Measurements from ENCODE around the gene ZNF335.

ZNF335 gene

DNA sequence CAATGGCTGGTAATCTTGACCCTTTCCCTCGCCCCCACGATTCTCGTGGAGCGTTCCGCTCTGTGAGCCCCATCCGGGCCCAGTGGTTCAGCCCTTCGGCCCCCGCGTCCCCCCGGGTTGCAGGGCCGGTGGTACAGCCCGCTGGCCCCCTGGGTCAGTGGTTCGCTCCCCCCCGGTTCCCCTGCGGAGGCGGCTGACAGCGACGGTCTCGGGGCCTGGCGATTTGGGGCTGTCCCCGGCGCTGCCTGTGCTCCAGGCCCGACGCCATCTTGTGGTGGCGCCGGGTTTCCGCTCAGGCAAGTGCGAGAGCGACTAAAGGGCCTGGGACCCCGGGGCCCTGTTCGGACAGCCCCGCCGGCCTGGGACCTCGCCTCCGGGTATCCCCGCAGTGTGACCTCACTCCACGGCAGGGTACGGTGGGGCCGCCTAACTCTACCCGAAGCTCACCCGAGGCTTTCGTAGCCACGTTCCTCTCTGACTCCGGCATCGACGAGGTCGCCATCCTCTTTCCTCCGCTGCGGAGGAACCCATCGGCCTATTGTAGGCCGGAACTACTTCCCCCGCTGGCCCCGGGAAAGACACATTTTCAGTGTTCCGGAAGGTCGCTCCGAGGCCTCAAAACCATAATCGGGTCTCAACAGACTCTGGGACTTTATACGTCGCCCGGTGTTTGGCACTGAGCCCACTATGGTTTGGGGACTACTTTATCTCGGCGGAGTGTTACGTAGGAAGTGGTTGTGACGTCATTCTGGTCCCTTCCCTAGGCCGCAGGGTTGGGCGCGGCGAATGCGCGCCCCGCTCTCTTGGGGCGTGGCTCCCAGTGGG, at the start of gene ZNF335:
TSS of gene ZNF335 (minus strand) at position 529 of the 825 bp plus-strand sequence. CDS start 793 bp downstream, outside the sequence.
- peaks cover 7% of the 10 kb centered on the region for H3K36me3 Mint-ChIP-seq
- DNase-seq (ENCODE audit: low spot score in 2 of 2), result peak; percentile 98 to 99
- H3K27me3 Mint-ChIP-seq, result no peaks in the 10 kb centered on the region
- peaks cover 20% of the 10 kb centered on the region for H3K4me1 Mint-ChIP-seq
- ATAC-seq (ENCODE audit: low read depth), result peak; percentile 78
- H3K9me3 Mint-ChIP-seq, result no peaks in the 10 kb centered on the region
- H3K4me3 Mint-ChIP-seq, result peak within 1 kb of the TSS; percentile 93
- H3K27ac Mint-ChIP-seq, result peak within 1 kb of the TSS; percentile 100

- ATAC-seq (ENCODE audit: low read depth) (no peak), DNase-seq (ENCODE audit: low spot score in 2 of 2) (no peak)
- H3K4me1 Mint-ChIP-seq, result peaks cover 21% of the 10 kb centered on the region
- H3K4me3 Mint-ChIP-seq, result peak overlapping the region; percentile 18
- peaks cover 32% of the 10 kb centered on the region for H3K27me3 Mint-ChIP-seq
- H3K9me3 Mint-ChIP-seq, result no peaks in the 10 kb centered on the region
- H3K27ac Mint-ChIP-seq, result no peak overlapping the region
- no peaks in the 10 kb centered on the region for H3K36me3 Mint-ChIP-seq
Observed at GRCh38 chr20:46020555-46020954, 48.6 kb upstream of the ZNF335 start.

GRCh38 chr20:46018611-46019010, 46.6 kb upstream of the ZNF335 start:
- peaks cover 29% of the 10 kb centered on the region for H3K4me1 Mint-ChIP-seq
- no peak overlapping the region for H3K27ac Mint-ChIP-seq
- H3K36me3 Mint-ChIP-seq, result no peaks in the 10 kb centered on the region
- ATAC-seq (ENCODE audit: low read depth) (no peak), DNase-seq (ENCODE audit: low spot score in 2 of 2) (no peak)
- peaks cover 19% of the 10 kb centered on the region for H3K27me3 Mint-ChIP-seq
- H3K9me3 Mint-ChIP-seq, result no peaks in the 10 kb centered on the region
- H3K4me3 Mint-ChIP-seq, result no peak overlapping the region

DNA sequence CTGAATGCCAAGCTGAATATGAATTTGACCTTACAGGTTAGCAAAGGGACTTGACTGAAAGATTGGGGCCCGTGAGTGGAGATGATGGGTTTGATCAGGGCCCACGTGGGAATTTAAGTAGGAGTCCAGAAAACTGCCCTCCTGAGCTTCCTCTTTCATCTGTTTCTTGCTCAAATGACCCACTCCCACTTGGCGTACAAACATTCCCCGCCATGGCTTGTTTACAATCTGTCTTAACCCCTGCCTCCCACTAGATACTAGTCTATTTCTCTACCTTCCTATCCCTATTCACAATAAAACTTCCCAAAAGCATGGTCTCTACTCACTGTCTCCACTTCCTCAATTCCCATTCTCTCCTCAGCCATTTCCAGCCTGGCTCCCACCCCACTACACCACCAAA, 46.1 kb upstream of the ZNF335 start:
- no peaks in the 10 kb centered on the region for H3K36me3 Mint-ChIP-seq
- no peak overlapping the region for H3K27ac Mint-ChIP-seq
- H3K9me3 Mint-ChIP-seq, result no peaks in the 10 kb centered on the region
- peaks cover 15% of the 10 kb centered on the region for H3K27me3 Mint-ChIP-seq
- H3K4me1 Mint-ChIP-seq, result peaks cover 24% of the 10 kb centered on the region
- no peak overlapping the region for H3K4me3 Mint-ChIP-seq
- no peak for DNase-seq (ENCODE audit: low spot score in 2 of 2)
- no peak for ATAC-seq (ENCODE audit: low read depth)

DNA sequence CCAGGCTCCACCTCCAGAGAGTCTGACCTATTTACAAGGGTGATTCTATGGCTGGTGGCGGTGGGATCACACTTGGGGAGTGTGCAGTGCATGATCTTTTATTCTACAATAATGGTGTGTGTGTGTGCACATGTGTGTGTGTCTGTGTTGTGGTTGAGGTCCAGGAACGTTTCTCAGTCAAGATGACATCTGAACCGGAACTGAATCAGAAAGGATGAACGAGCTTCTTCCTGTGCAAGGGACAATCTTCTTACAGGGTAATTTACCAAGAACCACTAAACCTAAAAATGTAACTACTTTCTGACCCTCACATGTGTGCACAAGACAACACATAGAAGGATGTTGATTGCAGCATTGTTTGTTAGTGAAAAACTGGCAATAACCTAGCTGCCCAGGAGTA, 45.3 kb upstream of the ZNF335 start:
- no peak for DNase-seq (ENCODE audit: low spot score in 2 of 2)

GRCh38 chr20:46014517-46015396, 42.8 kb upstream of the ZNF335 start:
- Mint-ChIP-seq H3K27me3 (peaks cover 29% of the 10 kb centered on the region), H3K9me3 (peaks cover 3% of the 10 kb centered on the region), H3K4me3 (peak overlapping the region; percentile 31), H3K4me1 (peaks cover 28% of the 10 kb centered on the region), H3K36me3 (no peaks in the 10 kb centered on the region), H3K27ac (no peak overlapping the region)
- no peak for ATAC-seq (ENCODE audit: low read depth)
- DNase-seq (ENCODE audit: low spot score in 2 of 2), result no peak

More for the DNA sequence above, 45.3 kb upstream of the ZNF335 start:
- Mint-ChIP-seq H3K36me3 (no peaks in the 10 kb centered on the region), H3K27ac (no peak overlapping the region), H3K9me3 (no peaks in the 10 kb centered on the region), H3K4me3 (no peak overlapping the region), H3K27me3 (peaks cover 21% of the 10 kb centered on the region), H3K4me1 (peaks cover 23% of the 10 kb centered on the region)
- no peak for ATAC-seq (ENCODE audit: low read depth)

DNA sequence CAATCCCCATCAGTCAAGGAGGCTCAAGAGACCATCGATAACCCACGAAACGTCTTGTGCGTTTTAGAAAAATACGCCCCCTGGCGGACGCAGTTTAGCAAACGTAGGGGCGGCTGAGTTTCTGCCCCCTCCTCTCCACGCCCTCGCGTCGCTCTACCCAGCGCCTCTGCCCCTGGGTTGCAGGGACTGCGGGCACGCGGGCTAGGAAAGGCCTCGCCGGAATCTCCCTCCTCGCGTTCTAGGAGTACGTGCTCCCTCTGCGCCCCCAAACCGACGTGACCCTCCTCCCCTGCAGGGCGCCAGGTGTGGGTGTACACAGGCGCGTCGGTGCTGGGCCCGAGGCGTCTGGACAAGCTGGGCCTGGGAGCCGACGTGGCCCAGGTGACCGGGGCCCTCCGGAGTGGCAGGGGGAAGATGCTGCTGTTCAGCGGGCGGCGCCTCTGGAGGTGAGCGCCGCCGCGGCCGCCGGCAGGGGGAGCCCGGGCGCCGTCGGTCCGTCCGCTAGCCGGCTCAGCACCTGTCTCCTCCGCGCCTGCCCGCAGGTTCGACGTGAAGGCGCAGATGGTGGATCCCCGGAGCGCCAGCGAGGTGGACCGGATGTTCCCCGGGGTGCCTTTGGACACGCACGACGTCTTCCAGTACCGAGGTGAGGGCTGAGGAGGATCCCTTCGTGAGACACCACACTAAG, 42.0 kb upstream of the ZNF335 start:
- Mint-ChIP-seq H3K9me3 (peaks cover 3% of the 10 kb centered on the region), H3K27ac (no peak overlapping the region), H3K27me3 (peaks cover 35% of the 10 kb centered on the region), H3K4me1 (peaks cover 36% of the 10 kb centered on the region), H3K36me3 (no peaks in the 10 kb centered on the region), H3K4me3 (peak overlapping the region; percentile 52)
- DNase-seq (ENCODE audit: low spot score in 2 of 2) (peak; percentile 68 to 71), ATAC-seq (ENCODE audit: low read depth) (peak; percentile 85)

GRCh38 chr20:46013322-46013828, 41.4 kb upstream of the ZNF335 start:
- no peak overlapping the region for H3K27ac Mint-ChIP-seq

GRCh38 chr20:46012921-46013320, 40.9 kb upstream of the ZNF335 start:
- Mint-ChIP-seq H3K27me3 (peaks cover 38% of the 10 kb centered on the region), H3K27ac (no peak overlapping the region), H3K4me1 (peaks cover 43% of the 10 kb centered on the region), H3K9me3 (peaks cover 3% of the 10 kb centered on the region), H3K36me3 (no peaks in the 10 kb centered on the region), H3K4me3 (peak overlapping the region; percentile 24)
- no peak for ATAC-seq (ENCODE audit: low read depth)
- DNase-seq (ENCODE audit: low spot score in 2 of 2), result no peak

More at GRCh38 chr20:46013322-46013828, 41.4 kb upstream of the ZNF335 start:
- H3K9me3 Mint-ChIP-seq, result peaks cover 3% of the 10 kb centered on the region
- H3K4me1 Mint-ChIP-seq, result peaks cover 39% of the 10 kb centered on the region
- ATAC-seq (ENCODE audit: low read depth), result no peak
- no peak overlapping the region for H3K4me3 Mint-ChIP-seq
- no peak for DNase-seq (ENCODE audit: low spot score in 2 of 2)
- H3K27me3 Mint-ChIP-seq, result peaks cover 38% of the 10 kb centered on the region
- H3K36me3 Mint-ChIP-seq, result no peaks in the 10 kb centered on the region

DNA sequence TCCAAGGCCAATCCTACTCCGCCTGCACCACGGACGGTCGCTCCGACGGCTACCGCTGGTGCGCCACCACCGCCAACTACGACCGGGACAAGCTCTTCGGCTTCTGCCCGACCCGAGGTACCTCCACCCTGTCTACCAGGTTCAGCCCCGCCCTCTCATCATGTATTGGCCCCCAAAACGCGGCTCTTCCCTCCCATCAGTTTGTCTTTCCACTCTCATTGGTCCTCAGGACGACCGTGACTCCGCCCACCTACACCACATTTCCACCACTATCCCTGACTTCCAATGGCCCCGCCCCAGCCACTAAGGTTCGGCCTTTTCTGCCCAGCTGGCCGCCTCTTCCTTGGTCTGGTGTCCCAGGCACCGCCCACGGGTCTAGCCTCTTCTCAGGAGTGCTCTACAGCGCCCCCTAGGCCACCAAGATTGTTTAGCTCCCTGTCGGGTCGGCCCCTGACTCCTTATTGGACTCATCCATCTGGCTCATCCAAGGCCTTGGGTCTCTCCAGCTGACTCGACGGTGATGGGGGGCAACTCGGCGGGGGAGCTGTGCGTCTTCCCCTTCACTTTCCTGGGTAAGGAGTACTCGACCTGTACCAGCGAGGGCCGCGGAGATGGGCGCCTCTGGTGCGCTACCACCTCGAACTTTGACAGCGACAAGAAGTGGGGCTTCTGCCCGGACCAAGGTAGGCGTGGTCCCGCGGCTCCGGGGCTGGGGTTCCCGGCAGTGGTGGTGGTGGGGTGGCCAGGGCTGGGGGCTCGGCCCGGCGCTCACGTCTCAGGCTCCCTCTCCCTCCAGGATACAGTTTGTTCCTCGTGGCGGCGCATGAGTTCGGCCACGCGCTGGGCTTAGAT, 39.9 kb upstream of the ZNF335 start:
- no peak for DNase-seq (ENCODE audit: low spot score in 2 of 2)
- Mint-ChIP-seq H3K9me3 (peaks cover 3% of the 10 kb centered on the region), H3K4me3 (peak overlapping the region; percentile 6), H3K36me3 (no peaks in the 10 kb centered on the region), H3K4me1 (peaks cover 48% of the 10 kb centered on the region), H3K27me3 (peaks cover 37% of the 10 kb centered on the region), H3K27ac (peak overlapping the region; percentile 83)
- no peak for ATAC-seq (ENCODE audit: low read depth)

DNA sequence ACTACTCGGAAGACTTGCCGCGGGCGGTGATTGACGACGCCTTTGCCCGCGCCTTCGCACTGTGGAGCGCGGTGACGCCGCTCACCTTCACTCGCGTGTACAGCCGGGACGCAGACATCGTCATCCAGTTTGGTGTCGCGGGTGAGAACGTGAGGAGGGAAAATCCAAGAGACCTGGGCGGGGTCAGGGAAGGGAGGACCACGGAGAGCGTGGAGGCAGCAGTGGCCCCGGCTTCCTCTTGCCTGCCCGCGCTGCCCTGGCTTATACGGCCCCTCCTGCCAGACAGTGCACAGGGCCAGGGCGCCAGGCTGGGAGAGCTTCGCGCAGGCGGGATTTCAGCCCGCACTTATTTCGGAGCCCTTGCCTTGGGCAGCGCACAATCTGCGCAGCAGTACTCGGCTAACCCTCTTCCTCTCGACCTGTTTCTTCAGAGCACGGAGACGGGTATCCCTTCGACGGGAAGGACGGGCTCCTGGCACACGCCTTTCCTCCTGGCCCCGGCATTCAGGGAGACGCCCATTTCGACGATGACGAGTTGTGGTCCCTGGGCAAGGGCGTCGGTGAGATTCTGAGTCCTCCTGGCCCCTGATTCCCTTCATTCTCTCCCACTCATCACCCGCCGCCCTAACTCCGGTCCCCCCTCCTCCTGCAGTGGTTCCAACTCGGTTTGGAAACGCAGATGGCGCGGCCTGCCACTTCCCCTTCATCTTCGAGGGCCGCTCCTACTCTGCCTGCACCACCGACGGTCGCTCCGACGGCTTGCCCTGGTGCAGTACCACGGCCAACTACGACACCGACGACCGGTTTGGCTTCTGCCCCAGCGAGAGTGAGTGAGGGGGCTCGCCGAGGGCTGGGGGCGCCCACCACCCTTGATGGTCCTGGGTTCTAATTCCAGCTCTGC, 38.7 kb upstream of the ZNF335 start:
- ATAC-seq (ENCODE audit: low read depth) (peak; percentile 28), DNase-seq (ENCODE audit: low spot score in 2 of 2) (no peak)
- Mint-ChIP-seq H3K27ac (peak overlapping the region; percentile 66), H3K4me1 (peaks cover 54% of the 10 kb centered on the region), H3K4me3 (peak overlapping the region; percentile 35), H3K27me3 (peaks cover 37% of the 10 kb centered on the region), H3K9me3 (peaks cover 3% of the 10 kb centered on the region), H3K36me3 (no peaks in the 10 kb centered on the region)

- H3K36me3 Mint-ChIP-seq, result no peaks in the 10 kb centered on the region
- H3K27me3 Mint-ChIP-seq, result peaks cover 34% of the 10 kb centered on the region
- H3K4me1 Mint-ChIP-seq, result peaks cover 60% of the 10 kb centered on the region
- peak overlapping the region; percentile 66 for H3K27ac Mint-ChIP-seq
- ATAC-seq (ENCODE audit: low read depth) (no peak), DNase-seq (ENCODE audit: low spot score in 2 of 2) (no peak)
- no peak overlapping the region for H3K4me3 Mint-ChIP-seq
- peaks cover 3% of the 10 kb centered on the region for H3K9me3 Mint-ChIP-seq
Observed at GRCh38 chr20:46009816-46010215, 37.8 kb upstream of the ZNF335 start.
